Measurements from ENCODE around the gene PTOV1. TPM values are rescaled to one million over a fixed set of nuclear protein-coding genes. Genes with fewer than 3 reads are reported as not detected.
A peak's percentile ranks its signal among the peaks of the same experiment; 100 is the strongest.

The PTOV1 gene
- total and polyA plus RNA-seq, 12 donors = 67.8 to 220 (median 91.4) TPM

GRCh38 chr19:49881672-49882394 is 30.9 kb downstream of the PTOV1 start:
- peak in 1 of 2 donors; percentile 8 for DNase-seq

GRCh38 chr19:49882643-49883042 is 31.7 kb downstream of the PTOV1 start:
- intact Hi-C loops (cut with DNase I) = loop anchor here in 1 of 10 donors (5.0 kb wide), 1 partner anchor 45 kb away; the partner anchor contains the start of genes ATF5 and NUP62
- Histone ChIP-seq H3K4me1 (peaks cover 3 to 25% (median 13%) of the 10 kb centered on the region in 9 donors), H3K4me3 (no peak overlapping the region), H3K27me3 (no peaks in the 10 kb centered on the region), H3K9me3 (no peaks in the 10 kb centered on the region), H3K27ac (no peak overlapping the region), H3K36me3 (peaks cover 15 to 90% (median 73%) of the 10 kb centered on the region in 9 donors)
- no peak for DNase-seq
- WGBS, 2 donors = 97 to 98% methylated on average over 14 of the region's 14 CpGs
- TF ChIP-seq, protein P1, sequence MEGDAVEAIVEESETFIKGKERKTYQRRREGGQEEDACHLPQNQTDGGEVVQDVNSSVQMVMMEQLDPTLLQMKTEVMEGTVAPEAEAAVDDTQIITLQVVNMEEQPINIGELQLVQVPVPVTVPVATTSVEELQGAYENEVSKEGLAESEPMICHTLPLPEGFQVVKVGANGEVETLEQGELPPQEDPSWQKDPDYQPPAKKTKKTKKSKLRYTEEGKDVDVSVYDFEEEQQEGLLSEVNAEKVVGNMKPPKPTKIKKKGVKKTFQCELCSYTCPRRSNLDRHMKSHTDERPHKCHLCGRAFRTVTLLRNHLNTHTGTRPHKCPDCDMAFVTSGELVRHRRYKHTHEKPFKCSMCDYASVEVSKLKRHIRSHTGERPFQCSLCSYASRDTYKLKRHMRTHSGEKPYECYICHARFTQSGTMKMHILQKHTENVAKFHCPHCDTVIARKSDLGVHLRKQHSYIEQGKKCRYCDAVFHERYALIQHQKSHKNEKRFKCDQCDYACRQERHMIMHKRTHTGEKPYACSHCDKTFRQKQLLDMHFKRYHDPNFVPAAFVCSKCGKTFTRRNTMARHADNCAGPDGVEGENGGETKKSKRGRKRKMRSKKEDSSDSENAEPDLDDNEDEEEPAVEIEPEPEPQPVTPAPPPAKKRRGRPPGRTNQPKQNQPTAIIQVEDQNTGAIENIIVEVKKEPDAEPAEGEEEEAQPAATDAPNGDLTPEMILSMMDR (IDR thresholded peaks at IDR 0.05) = no peak
- ATAC-seq = no peak

More at GRCh38 chr19:49881672-49882394, 30.9 kb downstream of the PTOV1 start:
- intact Hi-C loops (cut with DNase I) = loop anchor here in 1 of 10 donors (5.0 kb wide), 1 partner anchor 45 kb away; the partner anchor contains the start of genes ATF5 and NUP62
- ATAC-seq = no peak
- Histone ChIP-seq H3K36me3 (peaks cover 15 to 83% (median 73%) of the 10 kb centered on the region in 9 donors), H3K27ac (no peak overlapping the region), H3K27me3 (no peaks in the 10 kb centered on the region), H3K4me3 (no peak overlapping the region), H3K4me1 (peaks cover 3 to 18% (median 13%) of the 10 kb centered on the region in 9 donors), H3K9me3 (no peaks in the 10 kb centered on the region)
- TF ChIP-seq, protein P1 (IDR thresholded peaks at IDR 0.05) = no peak
- WGBS, 2 donors = 88 to 89% methylated on average over 31 of the region's 31 CpGs

DNA sequence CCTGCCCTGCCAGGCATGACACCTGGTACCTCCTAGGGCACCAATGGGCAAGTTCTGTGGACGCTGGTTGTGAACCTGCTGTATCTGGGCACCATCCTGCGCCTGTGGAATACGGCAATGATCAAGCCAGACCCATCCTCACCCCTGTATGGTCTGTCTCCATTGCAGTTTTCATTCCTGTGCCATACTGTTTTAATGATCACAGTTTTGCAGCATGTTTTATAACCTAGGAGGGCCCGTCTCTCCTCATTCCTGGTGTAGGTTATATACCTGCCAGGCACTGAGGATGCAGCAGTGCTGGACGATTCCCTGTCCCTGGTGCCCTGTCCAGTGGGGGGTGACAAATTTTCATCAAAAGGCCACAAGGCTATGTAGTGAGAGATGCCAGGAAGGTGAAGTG is 32.1 kb downstream of the PTOV1 start:
- WGBS, 2 donors = 98 to 100% methylated on average over 5 of the region's 5 CpGs
- ATAC-seq (no peak), DNase-seq (no peak)
- intact Hi-C loops (cut with DNase I) = loop anchor here in 1 of 10 donors (5.0 kb wide), 1 partner anchor 44 kb away; the partner anchor contains the start of genes ATF5 and NUP62
- Histone ChIP-seq H3K9me3 (no peaks in the 10 kb centered on the region), H3K27me3 (no peaks in the 10 kb centered on the region), H3K4me3 (no peak overlapping the region), H3K4me1 (peaks cover 3 to 25% (median 11%) of the 10 kb centered on the region in 9 donors), H3K27ac (no peak overlapping the region), H3K36me3 (peaks cover 15 to 90% (median 73%) of the 10 kb centered on the region in 9 donors)
- TF ChIP-seq, protein P1 (IDR thresholded peaks at IDR 0.05) = no peak

DNA sequence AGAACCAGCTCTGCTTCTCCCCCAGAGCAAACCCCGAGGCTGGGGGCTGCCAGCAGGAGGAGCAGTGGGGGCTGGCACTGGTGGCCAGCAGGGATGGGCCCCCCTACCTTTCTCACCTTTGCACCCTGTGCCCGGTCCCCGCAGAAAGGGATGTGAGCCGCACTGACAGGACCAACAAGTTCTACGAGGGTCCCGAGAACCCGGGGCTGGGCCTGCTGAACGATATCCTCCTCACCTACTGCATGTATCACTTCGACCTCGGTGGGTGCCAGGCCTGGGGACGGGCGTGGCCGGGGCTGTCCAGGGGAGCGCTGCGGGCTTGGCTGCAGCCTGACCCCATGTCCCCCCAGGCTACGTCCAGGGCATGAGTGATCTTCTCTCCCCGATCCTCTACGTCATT is 33.1 kb downstream of the PTOV1 start:
- Histone ChIP-seq H3K4me3 (no peak overlapping the region), H3K4me1 (peaks cover 0 to 14% (median under 1%) of the 10 kb centered on the region in 9 donors), H3K9me3 (no peaks in the 10 kb centered on the region), H3K27me3 (no peaks in the 10 kb centered on the region), H3K27ac (no peak overlapping the region), H3K36me3 (peaks cover 15 to 87% (median 68%) of the 10 kb centered on the region in 9 donors)
- ATAC-seq (no peak), DNase-seq (no peak)
- WGBS, 2 donors = 94% methylated on average over 18 of the region's 18 CpGs
- intact Hi-C loops (cut with DNase I) = loop anchor here in 1 of 10 donors (5.0 kb wide), 1 partner anchor 43 kb away; the partner anchor contains the start of genes ATF5 and NUP62
- TF ChIP-seq, protein P1 (IDR thresholded peaks at IDR 0.05) = no peak

Measured in heart right ventricle (tissue), 16 donors.